ENCODE results near the gene CCDC54. TPM values are rescaled to one million over a fixed set of nuclear protein-coding genes. Genes with fewer than 3 reads are reported as not detected.

Gene CCDC54
- total and polyA plus RNA-seq, 2 experiments from 2014 or later = 0.31 TPM; not detected in 1

DNA sequence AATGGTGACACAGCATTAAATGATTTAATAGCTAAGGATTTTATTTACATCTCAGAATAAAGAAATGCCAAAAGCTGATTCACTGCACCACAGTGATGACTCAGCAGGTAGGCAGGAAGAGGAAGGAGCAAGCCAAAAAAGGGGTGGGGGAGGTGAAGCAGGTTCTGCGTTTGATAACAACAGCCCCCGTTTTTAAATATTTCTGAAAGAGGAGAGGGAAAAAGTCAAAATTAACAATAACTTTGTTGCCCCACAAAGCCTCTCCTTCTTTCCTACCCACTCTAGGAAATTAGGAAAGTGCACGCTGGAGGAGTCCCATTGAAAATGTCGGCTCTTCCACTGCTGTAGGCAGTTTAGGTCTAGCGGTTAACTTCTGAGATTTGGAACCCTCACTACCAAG lies 9.9 kb upstream of the CCDC54 start:
- no peak overlapping the region for H3K27ac ChIP-seq
- H3K4me3 ChIP-seq = no peak overlapping the region
- H3K4me1 ChIP-seq (ENCODE audit: low read depth) = no peaks in the 10 kb centered on the region
- H3K36me3 ChIP-seq = no peaks in the 10 kb centered on the region
- DNase-seq (ENCODE audit: low read depth in 1 of 2, low spot score in 1 of 2) = peak in 1 of 2 donors; percentile 74
- H3K27me3 ChIP-seq = no peaks in the 10 kb centered on the region
- TF ChIP-seq CTCF (IDR thresholded peaks at IDR 0.05; ENCODE audit: low read depth, low read length) = no peak
- no peaks in the 10 kb centered on the region for H3K9me3 ChIP-seq (ENCODE audit: low read depth)

- Histone ChIP-seq H3K27me3 (no peaks in the 10 kb centered on the region), H3K27ac (no peak overlapping the region), H3K9me3 (ENCODE audit: low read depth) (no peaks in the 10 kb centered on the region), H3K4me1 (ENCODE audit: low read depth) (no peaks in the 10 kb centered on the region), H3K4me3 (no peak overlapping the region), H3K36me3 (no peaks in the 10 kb centered on the region)
- no peak for TF ChIP-seq CTCF (IDR thresholded peaks at IDR 0.05; ENCODE audit: low read depth, low read length)
- no peak for DNase-seq (ENCODE audit: low read depth in 1 of 2, low spot score in 1 of 2)
These were observed 8.4 kb upstream of the CCDC54 start for GRCh38 chr3:107368654-107369398.

- no peak for TF ChIP-seq CTCF (IDR thresholded peaks at IDR 0.05; ENCODE audit: low read depth, low read length)
- no peak overlapping the region for H3K27ac ChIP-seq
- H3K27me3 ChIP-seq = no peaks in the 10 kb centered on the region
- no peaks in the 10 kb centered on the region for H3K36me3 ChIP-seq
- no peaks in the 10 kb centered on the region for H3K9me3 ChIP-seq (ENCODE audit: low read depth)
- no peak overlapping the region for H3K4me3 ChIP-seq
- DNase-seq (ENCODE audit: low read depth in 1 of 2, low spot score in 1 of 2) = no peak
- H3K4me1 ChIP-seq (ENCODE audit: low read depth) = no peaks in the 10 kb centered on the region
These were observed 7.4 kb upstream of the CCDC54 start for GRCh38 chr3:107369791-107370190.

DNA sequence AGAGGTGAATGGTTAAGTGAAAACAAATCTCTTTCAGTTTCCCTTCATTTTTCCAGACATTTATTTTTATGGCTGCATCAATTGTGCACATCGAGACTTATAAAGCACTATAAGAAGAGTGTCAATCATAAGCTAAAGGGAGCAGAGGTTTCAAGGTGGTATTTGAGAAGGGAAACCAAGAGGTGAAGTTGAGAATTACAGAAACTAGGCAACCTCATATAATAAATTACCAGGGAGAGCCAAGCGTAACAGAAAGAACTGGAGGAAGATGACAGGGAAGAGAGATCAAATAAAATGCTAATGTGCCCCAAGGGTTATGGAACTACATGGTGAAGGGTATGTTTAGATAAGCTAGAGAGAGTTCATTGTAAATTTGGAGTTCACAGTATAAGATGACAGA lies 6.3 kb upstream of the CCDC54 start:
- no peaks in the 10 kb centered on the region for H3K36me3 ChIP-seq
- H3K4me1 ChIP-seq (ENCODE audit: low read depth) = no peaks in the 10 kb centered on the region
- H3K27me3 ChIP-seq = no peaks in the 10 kb centered on the region
- no peak overlapping the region for H3K4me3 ChIP-seq
- H3K27ac ChIP-seq = no peak overlapping the region
- DNase-seq (ENCODE audit: low read depth in 1 of 2, low spot score in 1 of 2) = no peak
- TF ChIP-seq CTCF (IDR thresholded peaks at IDR 0.05; ENCODE audit: low read depth, low read length) = no peak
- no peaks in the 10 kb centered on the region for H3K9me3 ChIP-seq (ENCODE audit: low read depth)

DNA sequence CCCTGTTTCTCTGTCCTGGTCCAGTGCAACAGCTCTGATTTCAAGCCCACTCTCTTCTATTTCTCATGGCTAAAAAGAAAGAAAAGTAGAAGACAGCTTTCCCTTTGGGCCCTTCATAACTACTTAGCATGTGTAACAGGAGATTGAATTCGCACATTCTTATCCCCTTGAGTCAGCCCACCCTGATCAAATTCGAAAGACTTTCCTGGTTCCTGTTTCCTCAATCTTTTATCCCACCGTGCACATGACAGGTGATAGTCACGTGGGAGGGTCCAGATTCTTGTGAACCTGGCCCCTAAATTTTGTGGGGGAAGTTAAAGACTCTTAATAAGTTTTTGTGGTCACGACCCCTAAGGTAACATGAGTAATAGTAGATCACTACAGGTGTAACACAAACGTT lies 4.7 kb upstream of the CCDC54 start:
- Histone ChIP-seq H3K36me3 (no peaks in the 10 kb centered on the region), H3K9me3 (ENCODE audit: low read depth) (no peaks in the 10 kb centered on the region), H3K4me3 (no peak overlapping the region), H3K27me3 (no peaks in the 10 kb centered on the region), H3K27ac (no peak overlapping the region), H3K4me1 (ENCODE audit: low read depth) (no peaks in the 10 kb centered on the region)
- no peak for TF ChIP-seq CTCF (IDR thresholded peaks at IDR 0.05; ENCODE audit: low read depth, low read length)
- DNase-seq (ENCODE audit: low read depth in 1 of 2, low spot score in 1 of 2) = no peak

Measured in cardiac muscle cell (in vitro differentiated cells and primary cell).